ENCODE results near the gene MARF1.
"Not testable (repeated sequence)": the region's sequence is repeated elsewhere in the genome, so short reads cannot be mapped to it uniquely, and the experiment has no call there.

The MARF1 gene

DNA sequence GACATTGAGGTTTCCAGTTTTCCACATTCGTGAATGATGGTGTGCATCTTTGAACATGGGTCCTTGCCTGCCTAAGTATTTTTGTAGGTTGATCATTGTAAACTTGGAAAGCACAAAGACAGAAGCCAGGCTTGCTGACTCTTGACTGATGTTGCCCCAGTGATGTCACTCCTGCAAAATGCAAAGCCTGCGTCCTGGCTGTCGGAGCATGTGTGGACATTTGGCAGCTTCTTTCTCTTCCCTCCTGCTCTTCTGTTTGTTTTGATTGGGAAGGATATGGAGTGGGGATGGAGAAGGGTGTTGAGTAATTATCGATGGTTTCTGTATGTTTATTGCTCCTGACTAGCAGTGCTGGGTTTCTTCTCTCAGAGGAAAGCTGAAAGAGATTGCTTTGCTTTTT is 10.3 kb upstream of the MARF1 start:
- peak in 2 of 14 donors; percentile 5 to 20 for DNase-seq

DNA sequence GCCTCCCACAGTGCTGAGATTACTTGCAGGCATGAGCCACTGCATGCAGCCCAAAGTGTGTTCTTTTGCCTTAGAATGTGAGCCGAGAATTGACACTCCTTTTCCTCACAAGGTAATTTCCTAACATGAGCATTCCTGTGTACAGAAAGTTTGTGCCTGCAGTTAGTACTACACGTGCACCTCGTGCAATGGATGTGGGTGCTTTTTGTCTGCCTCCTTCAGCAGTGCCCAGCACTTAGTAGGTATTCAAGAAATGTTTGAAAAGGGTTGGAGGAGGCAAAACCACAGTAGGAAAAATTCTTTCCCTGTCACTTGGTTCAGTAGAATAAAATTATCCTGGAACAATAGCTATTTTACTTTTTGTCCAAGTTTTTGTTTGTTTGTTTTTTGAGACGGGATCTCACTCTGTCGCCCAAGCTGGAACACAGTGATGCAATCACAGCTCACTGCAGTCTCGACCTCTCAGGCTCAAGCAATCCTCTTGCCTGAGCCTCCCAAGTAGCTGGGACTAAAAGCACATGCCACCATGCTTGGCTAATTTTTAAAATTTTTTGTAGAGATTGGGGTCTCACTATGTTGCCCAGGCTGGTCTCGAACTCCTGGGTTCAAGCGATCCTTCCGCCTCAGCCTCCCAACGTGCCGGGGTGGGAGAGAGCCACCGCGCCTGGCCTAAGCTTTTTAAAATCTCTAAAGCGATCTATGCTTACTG is 9.5 kb upstream of the MARF1 start:
- no peak for DNase-seq

GRCh38 chr16:15650698-15651171 is 7.8 kb upstream of the MARF1 start:
- DNase-seq, result peak in 6 of 14 donors; percentile 35 to 58 (median 48)

- DNase-seq, result peak; percentile 25 to 93 (median 85)
Observed at GRCh38 chr16:15650019-15650697, 7.2 kb upstream of the MARF1 start, which contains the start of gene NDE1. NDE1 (plus strand) TSS chr16:15650245; CDS start chr16:15664779, 14,534 bp downstream.

- DNase-seq, result no peak
Observed at GRCh38 chr16:15649727-15650018, 6.7 kb upstream of the MARF1 start.

GRCh38 chr16:15649311-15649710 is 6.4 kb upstream of the MARF1 start:
- not testable (repeated sequence) for DNase-seq

DNA sequence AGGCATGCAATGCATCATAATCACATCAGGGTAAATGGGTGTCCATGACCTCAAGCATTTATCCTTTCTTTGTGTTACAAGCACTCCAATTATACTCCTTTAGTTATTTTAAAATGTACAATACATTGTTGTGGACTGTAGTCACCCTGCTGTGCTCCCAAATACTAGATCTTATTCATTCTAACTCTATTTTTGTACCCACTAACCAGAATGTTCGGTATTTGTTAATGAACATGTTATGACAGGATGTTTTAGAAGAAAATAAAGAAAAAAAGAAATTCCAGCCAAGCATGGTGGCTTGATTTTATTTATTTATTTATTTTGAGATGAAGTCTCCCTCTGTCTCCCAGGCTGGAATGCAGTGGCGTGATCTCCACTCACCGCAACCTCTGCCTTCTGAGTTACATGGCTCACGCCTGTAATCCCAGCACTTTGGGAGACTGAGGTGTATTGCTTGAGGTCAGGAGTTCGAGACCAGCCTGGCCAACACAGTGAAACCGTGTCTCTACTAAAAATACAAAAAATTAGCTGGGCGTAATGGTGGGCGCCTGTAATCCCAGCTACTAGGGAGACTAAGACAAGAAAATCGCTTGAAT is 5.3 kb upstream of the MARF1 start:
- no peak for DNase-seq

- DNase-seq, result no peak
Observed at GRCh38 chr16:15647294-15648014, 4.5 kb upstream of the MARF1 start.

GRCh38 chr16:15646557-15647293 is 3.8 kb upstream of the MARF1 start:
- not testable (repeated sequence) for DNase-seq

DNA sequence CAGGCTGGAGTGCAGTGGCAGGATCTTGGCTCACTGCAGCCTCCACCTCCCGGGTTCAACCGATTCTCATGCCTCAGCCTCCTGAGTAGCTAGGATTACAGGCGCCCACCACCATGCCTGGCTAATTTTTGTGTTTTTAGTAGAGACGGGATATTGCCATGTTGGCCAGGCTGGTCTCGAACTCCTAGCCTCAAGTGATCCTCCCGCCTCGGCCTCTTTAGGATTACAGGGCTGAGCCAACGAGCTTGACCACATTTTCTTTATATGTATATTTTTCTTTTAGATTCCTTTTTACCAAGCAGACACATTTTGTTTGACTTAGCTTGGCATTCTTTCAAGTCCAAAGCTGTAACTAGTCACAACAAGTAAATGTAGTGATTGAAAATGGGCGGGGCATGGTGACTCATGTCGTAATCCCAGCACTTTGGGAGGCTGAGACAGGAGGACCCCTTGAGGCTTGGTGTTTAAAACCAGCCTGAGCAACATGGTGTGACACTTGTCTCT is 2.1 kb upstream of the MARF1 start:
- DNase-seq, result not testable (repeated sequence)

- DNase-seq, result no peak
Observed at GRCh38 chr16:15644267-15644961, 1.5 kb upstream of the MARF1 start.

DNA sequence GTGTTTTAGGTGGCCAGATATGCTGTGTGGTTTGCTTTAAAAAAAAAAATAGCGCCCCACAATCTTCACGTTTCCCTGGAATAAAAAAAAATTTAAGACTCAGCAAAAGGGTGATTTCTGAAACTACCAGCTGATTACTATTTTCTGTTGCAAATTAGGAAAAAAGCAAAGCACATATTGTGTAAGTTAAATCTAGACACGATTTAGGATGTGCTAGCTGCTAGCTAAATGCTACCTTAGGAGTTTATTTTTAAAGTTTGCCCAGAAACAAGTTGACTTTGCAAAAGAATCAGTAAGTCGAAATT is 944 bp upstream of the MARF1 start:
- DNase-seq, result no peak

DNA sequence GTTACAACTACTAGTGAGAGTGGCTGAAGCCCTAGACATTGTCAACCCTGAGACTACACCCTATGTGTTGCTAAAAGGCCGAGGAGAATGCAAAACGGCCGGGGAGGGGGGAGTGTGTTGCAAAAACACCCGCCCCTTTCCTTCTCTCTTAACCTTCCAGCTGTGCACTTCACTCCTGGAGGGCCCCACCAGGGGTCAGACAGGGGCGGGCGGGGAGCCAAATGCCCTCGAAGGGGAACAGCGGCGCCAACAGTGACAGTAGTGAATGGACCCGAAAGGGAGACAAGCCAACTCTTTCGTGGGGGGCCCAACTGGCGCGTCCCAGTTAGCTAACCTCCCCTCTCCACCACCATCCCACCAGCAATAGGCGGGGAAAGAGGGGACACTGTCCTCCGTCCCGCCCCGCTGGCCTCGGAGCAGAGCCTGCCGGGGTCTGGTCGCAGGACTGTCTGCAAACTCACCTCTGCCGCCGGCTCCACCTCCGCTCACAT is 352 bp downstream of the MARF1 start:
- DNase-seq, result peak in 3 of 14 donors; percentile 65 to 81 (median 80)

DNA sequence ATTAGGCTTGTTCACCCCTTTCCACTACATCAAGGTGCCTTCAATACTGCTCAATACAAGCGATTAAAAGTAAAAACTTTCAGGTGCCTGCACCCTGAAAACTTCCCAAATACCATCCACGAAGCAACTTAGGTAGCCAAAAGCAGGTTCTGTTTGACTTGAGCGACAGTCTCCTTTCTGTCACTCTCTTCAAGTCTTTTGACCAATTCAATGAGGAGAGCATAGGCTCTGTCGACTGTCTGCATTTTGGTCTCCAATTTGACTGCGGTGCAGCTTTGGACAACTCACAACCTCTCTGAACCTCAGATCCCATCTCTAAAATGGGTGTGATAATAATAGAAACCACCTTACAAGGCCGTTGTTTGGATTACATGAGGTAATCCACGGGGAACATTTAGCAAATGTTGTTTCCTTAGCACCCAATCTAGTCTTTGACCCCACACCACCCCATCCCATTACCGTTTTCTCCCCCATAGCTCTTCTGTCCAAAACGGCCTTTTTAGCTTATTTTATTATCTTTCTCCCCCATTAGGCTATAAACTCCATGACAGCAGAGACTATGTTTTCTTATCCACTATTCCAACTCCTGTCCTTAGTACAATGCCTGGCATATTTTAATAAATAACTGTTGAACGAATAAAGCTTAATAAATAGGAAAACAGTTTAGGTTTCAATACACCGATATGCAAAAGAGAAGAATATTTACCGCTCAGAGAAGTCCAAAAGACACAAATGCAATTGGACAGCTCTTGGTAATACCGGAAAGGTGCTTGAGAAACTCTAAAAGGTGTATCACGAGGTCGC is 999 bp downstream of the MARF1 start:
- no peak for DNase-seq

GRCh38 chr16:15640966-15641365 is 2.0 kb downstream of the MARF1 start:
- DNase-seq, result no peak

- DNase-seq, result no peak
Observed at GRCh38 chr16:15639061-15639568, 3.8 kb downstream of the MARF1 start.

GRCh38 chr16:15636392-15636873 is 6.5 kb downstream of the MARF1 start:
- no peak for DNase-seq

- DNase-seq, result no peak
Observed at GRCh38 chr16:15635926-15636325, 7.0 kb downstream of the MARF1 start.

- DNase-seq, result no peak
Observed at GRCh38 chr16:15631730-15632409, 11.1 kb downstream of the MARF1 start.

- DNase-seq, result no peak
Observed at GRCh38 chr16:15621889-15622288, 21.1 kb downstream of the MARF1 start.
